ENCODE data around the gene KIF26B. TPM values are rescaled to one million over a fixed set of nuclear protein-coding genes. Genes with fewer than 3 reads are reported as not detected.
"Not testable (repeated sequence)": the region's sequence is repeated elsewhere in the genome, so short reads cannot be mapped to it uniquely, and the experiment has no call there.

KIF26B gene
- total RNA-seq, 1 donor from 2014 or later: 0.49 TPM

- DNase-seq (ENCODE audit: extremely low spot score in 2 of 2): no peak
- TF ChIP-seq CTCF (IDR thresholded peaks at IDR 0.05): no peak
- TF ChIP-seq POLR2A (IDR thresholded peaks at IDR 0.05): no peak
- TF ChIP-seq POLR2AphosphoS5 (IDR thresholded peaks at IDR 0.05; ENCODE audit: insufficient read depth in 1 of 2, low read depth in 1 of 2): no peak
- H3K27me3 ChIP-seq: no peaks in the 10 kb centered on the region
- no peak overlapping the region for H3K27ac ChIP-seq
- H3K4me3 ChIP-seq: no peak overlapping the region
- H3K4me1 ChIP-seq: no peaks in the 10 kb centered on the region
- intact Hi-C loops (cut with DNase I): no loop called here
- H3K9me3 ChIP-seq: no peaks in the 10 kb centered on the region
- H3K36me3 ChIP-seq: no peaks in the 10 kb centered on the region
Measured at GRCh38 chr1:245334827-245335490, 180.2 kb downstream of the KIF26B start.

GRCh38 chr1:245335684-245336083 lies 180.9 kb downstream of the KIF26B start:
- H3K36me3 ChIP-seq; DNase-seq (ENCODE audit: extremely low spot score in 2 of 2); H3K27ac ChIP-seq; H3K27me3 ChIP-seq; H3K9me3 ChIP-seq; H3K4me1 ChIP-seq; H3K4me3 ChIP-seq; intact Hi-C loops (cut with DNase I): not testable (repeated sequence)

- no peaks in the 10 kb centered on the region for H3K4me1 ChIP-seq
- H3K27me3 ChIP-seq: no peaks in the 10 kb centered on the region
- H3K9me3 ChIP-seq: no peaks in the 10 kb centered on the region
- no peak for TF ChIP-seq CTCF (IDR thresholded peaks at IDR 0.05)
- no peak for TF ChIP-seq POLR2A (IDR thresholded peaks at IDR 0.05)
- no peak for TF ChIP-seq POLR2AphosphoS5 (IDR thresholded peaks at IDR 0.05; ENCODE audit: insufficient read depth in 1 of 2, low read depth in 1 of 2)
- H3K36me3 ChIP-seq: no peaks in the 10 kb centered on the region
- no peak for DNase-seq (ENCODE audit: extremely low spot score in 2 of 2)
- intact Hi-C loops (cut with DNase I): no loop called here
- H3K27ac ChIP-seq: no peak overlapping the region
- H3K4me3 ChIP-seq: no peak overlapping the region
Measured at GRCh38 chr1:245336149-245336983, 181.6 kb downstream of the KIF26B start.

GRCh38 chr1:245336984-245337355 lies 182.2 kb downstream of the KIF26B start:
- H3K27me3 ChIP-seq; H3K27ac ChIP-seq; DNase-seq (ENCODE audit: extremely low spot score in 2 of 2); H3K4me1 ChIP-seq; H3K9me3 ChIP-seq; intact Hi-C loops (cut with DNase I); H3K4me3 ChIP-seq; H3K36me3 ChIP-seq: not testable (repeated sequence)

GRCh38 chr1:245337829-245338484 lies 183.2 kb downstream of the KIF26B start:
- Histone ChIP-seq H3K36me3 (no peaks in the 10 kb centered on the region), H3K27ac (no peak overlapping the region), H3K9me3 (no peaks in the 10 kb centered on the region), H3K4me1 (no peaks in the 10 kb centered on the region), H3K27me3 (no peaks in the 10 kb centered on the region), H3K4me3 (no peak overlapping the region)
- DNase-seq (ENCODE audit: extremely low spot score in 2 of 2): no peak
- TF ChIP-seq POLR2A (IDR thresholded peaks at IDR 0.05): no peak
- no peak for TF ChIP-seq CTCF (IDR thresholded peaks at IDR 0.05)
- TF ChIP-seq POLR2AphosphoS5 (IDR thresholded peaks at IDR 0.05; ENCODE audit: insufficient read depth in 1 of 2, low read depth in 1 of 2): no peak
- intact Hi-C loops (cut with DNase I): no loop called here

- Histone ChIP-seq H3K9me3 (no peaks in the 10 kb centered on the region), H3K36me3 (no peaks in the 10 kb centered on the region), H3K27me3 (no peaks in the 10 kb centered on the region), H3K4me1 (no peaks in the 10 kb centered on the region), H3K27ac (no peak overlapping the region), H3K4me3 (no peak overlapping the region)
- TF ChIP-seq CTCF (IDR thresholded peaks at IDR 0.05): no peak
- no peak for TF ChIP-seq POLR2AphosphoS5 (IDR thresholded peaks at IDR 0.05; ENCODE audit: insufficient read depth in 1 of 2, low read depth in 1 of 2)
- TF ChIP-seq POLR2A (IDR thresholded peaks at IDR 0.05): no peak
- intact Hi-C loops (cut with DNase I): no loop called here
- DNase-seq (ENCODE audit: extremely low spot score in 2 of 2): no peak
Measured at GRCh38 chr1:245338485-245338877, 183.7 kb downstream of the KIF26B start.
